Activated naive CD8-positive, alpha-beta T cell treated with anti-CD3 and anti-CD28 coated beads, Interleukin-2, amount 50 U/mL, for 24 hours (primary cell): ENCODE data around the gene NOTCH2NLA.
"Not testable (repeated sequence)": the region's sequence is repeated elsewhere in the genome, so short reads cannot be mapped to it uniquely, and the experiment has no call there.

Source experiments
- ATAC-seq: fragments of 150-1000 bp; cut with Tn5 transposase; one replicate; pipeline ENCODE4 v1.10.0; 2021
- DNase-seq: peaks from one replicate; pipeline ENCODE4 v3.0.0; 2021
- H3K27ac Mint-ChIP-seq: one replicate; pipeline ENCODE4 v1.8.0; 2021; ENCODE audit warnings: mild to moderate bottlenecking, mixed read lengths
- H3K27me3 Mint-ChIP-seq: one replicate; pipeline ENCODE4 v1.8.0; 2021; ENCODE audit warnings: mixed read lengths
- H3K36me3 Mint-ChIP-seq: one replicate; pipeline ENCODE4 v1.8.0; 2021; ENCODE audit warnings: low read depth, mixed read lengths
- H3K4me1 Mint-ChIP-seq: one replicate; pipeline ENCODE4 v1.8.0; 2021; ENCODE audit warnings: mixed read lengths
- H3K4me3 Mint-ChIP-seq: one replicate; pipeline ENCODE4 v1.8.0; 2021; ENCODE audit warnings: mild to moderate bottlenecking, moderate library complexity, mixed read lengths
- H3K9me3 Mint-ChIP-seq: one replicate; pipeline ENCODE4 v1.8.0; 2021; ENCODE audit warnings: mixed read lengths

NOTCH2NLA gene

DNA sequence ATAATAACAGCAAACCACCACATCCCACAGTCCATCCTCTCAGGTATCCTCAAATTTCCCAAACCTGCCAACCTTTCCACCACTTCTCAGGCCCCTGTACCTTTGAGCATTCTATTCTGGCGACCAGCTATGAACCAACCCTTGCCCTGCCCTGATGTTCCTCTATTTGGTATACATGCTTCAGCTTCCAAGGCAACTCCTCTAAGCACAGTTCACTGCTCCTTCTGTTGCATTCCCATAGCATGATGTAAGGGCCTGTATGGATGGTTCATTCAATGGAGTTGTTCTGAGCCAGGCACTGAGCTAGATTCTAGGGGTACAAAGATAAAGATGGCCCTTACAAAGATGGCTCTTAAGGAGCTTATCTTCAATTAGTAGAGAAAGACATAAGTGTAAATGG lies 22.7 kb upstream of the NOTCH2NLA start:
- DNase-seq, ATAC-seq, H3K27me3 Mint-ChIP-seq, H3K9me3 Mint-ChIP-seq, H3K4me1 Mint-ChIP-seq, H3K36me3 Mint-ChIP-seq, H3K4me3 Mint-ChIP-seq, H3K27ac Mint-ChIP-seq: not testable (repeated sequence)

DNA sequence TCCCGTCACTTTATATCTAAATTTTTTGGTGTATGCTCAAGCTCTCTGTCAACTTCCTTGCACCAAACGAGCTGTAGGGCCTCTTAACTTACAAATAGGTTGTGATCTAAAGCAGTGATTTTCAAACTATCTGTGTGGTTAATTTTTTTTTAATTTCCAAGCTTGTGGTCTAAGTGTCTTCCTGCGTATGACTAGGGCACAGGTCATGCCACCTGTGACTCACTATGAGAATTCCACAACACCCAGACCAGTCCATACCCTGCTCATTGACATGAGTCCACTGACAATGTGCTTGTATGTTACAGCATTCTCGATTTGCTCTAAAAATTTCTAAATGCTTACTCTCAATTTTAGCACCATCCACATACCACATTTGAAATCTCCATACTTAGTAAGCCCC lies 19.8 kb upstream of the NOTCH2NLA start:
- peak; percentile 100 for ATAC-seq
- H3K27ac Mint-ChIP-seq, H3K36me3 Mint-ChIP-seq, H3K4me1 Mint-ChIP-seq, H3K4me3 Mint-ChIP-seq, H3K9me3 Mint-ChIP-seq, DNase-seq, H3K27me3 Mint-ChIP-seq: not testable (repeated sequence)

DNA sequence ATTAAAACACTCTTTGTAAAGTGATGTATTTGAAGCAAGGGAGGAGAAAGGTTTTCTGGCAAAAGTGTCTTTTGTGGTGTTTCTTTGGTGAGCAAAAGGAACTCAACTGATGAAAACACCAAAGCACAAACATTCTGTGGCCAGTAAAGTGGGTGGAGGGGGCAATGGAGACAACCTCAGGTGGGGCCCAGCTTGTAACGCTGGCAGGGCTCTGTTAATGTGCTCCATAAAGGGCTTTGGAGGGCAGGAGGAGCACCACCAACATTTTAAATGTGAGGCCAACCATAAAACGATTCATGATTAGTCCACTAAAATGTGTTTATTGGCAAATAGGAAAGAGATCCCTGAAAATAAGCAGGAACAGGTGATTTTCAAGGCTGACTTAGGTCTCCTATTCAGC lies 7.8 kb upstream of the NOTCH2NLA start:
- not testable (repeated sequence) for ATAC-seq, H3K4me1 Mint-ChIP-seq, H3K27ac Mint-ChIP-seq, H3K9me3 Mint-ChIP-seq, DNase-seq, H3K27me3 Mint-ChIP-seq, H3K4me3 Mint-ChIP-seq, H3K36me3 Mint-ChIP-seq

DNA sequence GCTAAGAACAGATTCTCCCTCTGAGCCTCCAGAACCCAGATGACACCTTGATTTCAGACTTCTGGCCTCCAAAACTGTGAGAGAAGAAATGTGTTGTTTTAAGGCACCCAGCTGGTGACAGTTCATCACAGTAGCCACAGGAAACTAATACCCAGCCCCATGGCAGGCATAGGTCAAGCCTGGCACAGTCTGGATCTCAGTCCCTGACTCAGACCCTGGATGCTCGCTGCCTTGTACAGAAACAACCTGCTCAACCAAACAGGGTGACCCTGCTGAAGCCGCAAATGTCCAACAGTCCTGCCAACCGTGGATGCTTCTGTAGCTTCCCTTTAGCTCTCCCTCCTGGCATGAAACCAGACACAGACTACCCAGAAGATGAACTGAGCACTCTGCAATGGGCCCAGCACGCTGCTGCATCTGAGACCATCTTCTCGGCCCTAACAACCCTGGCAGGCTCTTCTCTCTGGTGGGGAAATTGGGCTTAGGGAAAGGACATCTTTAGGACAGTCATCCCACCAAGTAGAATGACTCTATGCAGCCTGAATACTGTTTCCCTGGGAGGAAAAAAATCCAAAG lies 7.3 kb upstream of the NOTCH2NLA start:
- H3K9me3 Mint-ChIP-seq, H3K36me3 Mint-ChIP-seq, H3K27me3 Mint-ChIP-seq, H3K4me1 Mint-ChIP-seq, H3K4me3 Mint-ChIP-seq, DNase-seq, H3K27ac Mint-ChIP-seq: not testable (repeated sequence)
- ATAC-seq, result peak; percentile 15

DNA sequence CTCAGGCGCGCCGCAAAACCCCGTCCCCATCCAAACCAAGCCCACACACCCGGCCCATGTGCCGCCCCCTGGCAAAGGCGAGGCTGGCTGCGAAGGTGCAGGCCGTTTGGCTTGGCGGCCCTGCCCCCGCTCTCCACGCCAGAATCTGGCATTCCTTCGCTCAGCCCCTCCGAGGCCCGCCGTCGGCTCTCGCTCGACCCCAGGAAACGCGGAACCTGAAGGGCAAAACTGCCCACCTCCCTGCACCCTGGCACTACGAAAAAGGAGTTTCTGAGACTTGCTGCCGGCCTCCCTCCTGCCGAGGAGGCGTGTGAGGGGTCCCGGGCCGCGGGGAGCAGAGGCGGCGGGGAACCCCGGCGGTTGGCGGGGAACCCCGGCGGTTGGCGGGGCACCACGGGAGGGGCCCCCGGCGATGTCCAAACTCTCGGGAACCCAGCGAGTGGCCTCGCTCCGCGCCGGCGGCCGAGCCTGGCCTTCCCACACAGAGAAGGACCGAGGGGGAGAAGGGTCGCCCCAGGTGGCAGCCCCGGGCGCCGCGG lies 608 bp downstream of the NOTCH2NLA start:
- not testable (repeated sequence) for H3K36me3 Mint-ChIP-seq, H3K9me3 Mint-ChIP-seq, H3K27me3 Mint-ChIP-seq, ATAC-seq, H3K4me1 Mint-ChIP-seq, H3K27ac Mint-ChIP-seq
- H3K4me3 Mint-ChIP-seq, result peak overlapping the region; percentile 56
- peak; percentile 2 for DNase-seq

DNA sequence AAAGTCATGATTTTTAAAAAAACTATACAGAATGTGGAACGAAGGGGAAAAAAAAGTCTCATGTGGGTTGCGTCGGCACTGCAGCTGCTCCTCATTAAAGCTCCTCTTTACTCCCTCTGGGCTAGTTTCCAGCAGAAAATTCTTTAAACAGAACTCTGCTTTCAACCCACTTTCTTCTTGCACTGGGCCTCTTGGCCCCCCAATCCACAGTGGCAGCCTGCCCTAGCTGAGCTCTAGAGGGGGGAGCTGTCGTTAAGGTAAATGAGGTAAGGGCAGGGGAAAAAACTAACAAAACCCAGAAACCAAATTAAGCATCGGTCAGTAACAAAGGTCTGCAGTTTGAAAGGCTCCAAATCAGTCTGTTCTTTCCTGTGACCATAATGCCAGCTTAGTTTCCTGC lies 54.3 kb downstream of the NOTCH2NLA start:
- not testable (repeated sequence) for H3K9me3 Mint-ChIP-seq, DNase-seq, H3K4me3 Mint-ChIP-seq, ATAC-seq, H3K4me1 Mint-ChIP-seq, H3K27ac Mint-ChIP-seq, H3K36me3 Mint-ChIP-seq, H3K27me3 Mint-ChIP-seq

DNA sequence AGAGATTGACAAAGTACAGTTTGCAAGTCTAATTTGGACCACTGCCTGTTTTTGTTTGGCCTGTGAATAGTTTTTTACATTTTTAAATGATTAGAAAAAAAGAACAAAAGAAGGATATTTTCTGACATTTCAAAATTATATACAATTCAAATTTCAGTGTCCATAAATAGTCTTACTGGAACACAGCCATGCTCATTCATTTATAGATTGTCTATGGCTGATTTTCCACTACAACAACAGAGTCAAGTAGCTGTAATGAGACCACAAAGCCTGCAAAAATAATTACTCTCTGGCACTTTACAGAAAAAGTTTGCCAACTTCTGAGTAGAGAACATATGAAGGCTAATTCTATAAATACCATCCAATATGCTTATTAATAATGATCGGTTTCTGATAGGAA lies 61.1 kb downstream of the NOTCH2NLA start:
- not testable (repeated sequence) for H3K4me3 Mint-ChIP-seq, ATAC-seq, H3K27ac Mint-ChIP-seq, H3K4me1 Mint-ChIP-seq, H3K27me3 Mint-ChIP-seq, H3K36me3 Mint-ChIP-seq, H3K9me3 Mint-ChIP-seq, DNase-seq

DNA sequence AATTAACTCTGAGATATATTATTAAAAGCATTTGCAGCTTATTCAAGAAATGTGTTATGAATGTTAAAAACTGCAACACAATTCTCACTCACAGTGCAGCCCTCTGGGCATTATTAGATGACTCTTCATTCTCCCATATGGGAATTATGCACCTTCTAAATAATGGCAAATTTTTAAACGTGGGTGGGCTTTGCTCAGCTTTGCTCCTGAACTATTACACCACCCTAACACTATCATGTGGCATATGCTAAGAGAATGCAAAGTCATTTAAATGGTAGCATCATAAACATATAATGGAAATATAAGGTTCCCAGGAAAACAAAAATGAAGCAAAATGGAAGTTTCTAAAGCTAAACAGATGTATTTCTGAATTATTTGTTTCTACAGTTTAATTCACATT lies 61.5 kb downstream of the NOTCH2NLA start:
- not testable (repeated sequence) for H3K27ac Mint-ChIP-seq, H3K4me3 Mint-ChIP-seq, H3K36me3 Mint-ChIP-seq, ATAC-seq, DNase-seq, H3K9me3 Mint-ChIP-seq, H3K27me3 Mint-ChIP-seq, H3K4me1 Mint-ChIP-seq

DNA sequence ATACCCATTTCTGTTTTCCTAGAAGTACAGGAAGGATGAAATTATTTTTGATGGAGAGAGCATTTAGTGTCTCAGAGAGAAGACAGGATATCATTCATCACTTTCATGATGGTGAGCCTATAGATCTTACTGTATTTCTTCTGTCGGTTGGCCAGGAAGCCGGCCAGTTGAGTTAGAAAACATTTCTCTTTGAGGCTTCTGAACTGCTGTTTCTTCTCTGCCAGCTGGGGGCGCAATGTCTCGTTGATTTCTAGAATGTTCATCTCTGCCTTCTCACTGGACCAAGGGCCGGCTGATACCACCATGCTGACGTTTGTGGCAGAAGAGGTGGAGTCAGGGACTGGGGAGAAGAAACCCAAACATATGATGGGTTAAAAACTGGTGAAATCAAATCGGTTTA lies 84.4 kb downstream of the NOTCH2NLA start, which contains the start of gene NBPF10:
TSS of gene NBPF10 (minus strand) at position 340 of the 400 bp plus-strand sequence. CDS start at position 305, 35 bp downstream.
- DNase-seq, H3K27ac Mint-ChIP-seq, ATAC-seq, H3K27me3 Mint-ChIP-seq, H3K36me3 Mint-ChIP-seq, H3K4me3 Mint-ChIP-seq, H3K9me3 Mint-ChIP-seq, H3K4me1 Mint-ChIP-seq: not testable (repeated sequence)
